H1 (cell line): ENCODE measurements around the gene AIM2. TPM values are rescaled to one million over a fixed set of nuclear protein-coding genes. Genes with fewer than 3 reads are reported as not detected.
"Not testable (repeated sequence)": the region's sequence is repeated elsewhere in the genome, so short reads cannot be mapped to it uniquely, and the experiment has no call there.

Source experiments
- CTCF ChIA-PET: fragments of 300-600 bp; sonication (Branson Sonifier 250); formaldehyde crosslinking; loops from one replicate; lab custom pipeline; 2021; ENCODE audit not compliant: partially characterized antibody; lab: Charles Lee
- POLR2A ChIA-PET: fragments of 300-600 bp; sonication (Branson Sonifier 250); formaldehyde crosslinking; loops from one replicate; lab custom pipeline; 2021; ENCODE audit warnings: inconsistent platforms; ENCODE audit not compliant: partially characterized antibody; lab: Charles Lee
- DNase-seq, 2 experiments: peaks; one replicate each; pipeline versions ENCODE4 v3.0.0 to v3.0.0-alpha.2; 2010 to 2022; ENCODE audit warnings: low spot score in 2 of 2, low read depth in 1 of 2, mixed read lengths in 1 of 2
- FAIRE-seq: peaks from 2 replicates; lab custom pipeline; 2011; peaks lifted over from hg19 to GRCh38; lab: Jason Lieb, UNC
- H2AFZ ChIP-seq: 2 replicates; pipeline ENCODE4 v1.8.1; 2012; ENCODE audit warnings: low read length, inconsistent platforms
- H2AK5ac ChIP-seq: 2 replicates; pipeline ENCODE4 v1.6.1; 2013; ENCODE audit warnings: low read depth, low read length
- H2BK120ac ChIP-seq: replicated peaks from 2 replicates; pipeline ENCODE3; 2013; ENCODE audit warnings: low read depth, low read length, inconsistent platforms
- H2BK12ac ChIP-seq: 2 replicates; pipeline ENCODE4 v1.6.1; 2013; ENCODE audit warnings: low read depth, low read length
- H2BK15ac ChIP-seq: 2 replicates; pipeline ENCODE4 v1.6.1; 2013; ENCODE audit warnings: low read length
- H2BK20ac ChIP-seq: 2 replicates; pipeline ENCODE4 v1.6.1; 2013; ENCODE audit warnings: low read length
- H2BK5ac ChIP-seq: 2 replicates; pipeline ENCODE4 v1.6.1; 2013; ENCODE audit warnings: low read depth, low read length
- H3K14ac ChIP-seq: 2 replicates; pipeline ENCODE4 v1.6.1; 2013; ENCODE audit warnings: inconsistent platforms; ENCODE audit not compliant: insufficient read length
- H3K18ac ChIP-seq: 2 replicates; pipeline ENCODE4 v1.6.1; 2013; ENCODE audit warnings: low read length; ENCODE audit errors: extremely low read depth
- H3K23ac ChIP-seq: 2 replicates; pipeline ENCODE4 v1.6.1; 2013; ENCODE audit warnings: inconsistent platforms; ENCODE audit not compliant: insufficient read length
- H3K23me2 ChIP-seq: 2 replicates; pipeline ENCODE4 v1.6.1; 2013; ENCODE audit warnings: low read depth, low read length
- H3K27ac ChIP-seq: 2 replicates; pipeline ENCODE4 v1.6.1; 2011; ENCODE audit warnings: low read depth, low read length, inconsistent platforms
- H3K27me3 ChIP-seq, 4 experiments: replicated peaks in 1 of 4; 1 replicate in 1 of 4; 2 replicates in 3 of 4; pipeline versions ENCODE4 v1.6.1 to v1.8.1; 2011 to 2013; ENCODE audit warnings: low read length in 3 of 4, mild to moderate bottlenecking in 3 of 4, inconsistent platforms in 2 of 4, mixed read lengths in 2 of 4, moderate library complexity in 1 of 4; ENCODE audit not compliant: control insufficient read depth in 3 of 4, insufficient read depth in 3 of 4; ENCODE audit errors: extremely low read depth in 1 of 4
- H3K36me3 ChIP-seq, 4 experiments: 2 replicates each; pipeline versions ENCODE4 v1.6.1 to v1.8.1; 2011 to 2013; ENCODE audit warnings: mild to moderate bottlenecking in 4 of 4, low read length in 3 of 4, moderate library complexity in 2 of 4, control low read depth in 1 of 4, inconsistent platforms in 1 of 4; ENCODE audit not compliant: insufficient read depth in 4 of 4, control insufficient read depth in 2 of 4
- H3K4ac ChIP-seq: replicated peaks from 2 replicates; pipeline ENCODE3; 2013; ENCODE audit warnings: low read length, low read depth, mixed read lengths, inconsistent platforms; ENCODE audit not compliant: insufficient read length
- H3K4me1 ChIP-seq, 4 experiments: replicated peaks in 1 of 4; 1 replicate in 1 of 4; 2 replicates in 3 of 4; pipeline versions ENCODE4 v1.6.1 to v1.8.1; 2011 to 2013; ENCODE audit warnings: low read length in 3 of 4, inconsistent platforms in 2 of 4, mixed read lengths in 1 of 4; ENCODE audit not compliant: insufficient read depth in 4 of 4, control insufficient read depth in 3 of 4
- H3K4me2 ChIP-seq, 2 experiments: 2 replicates each; pipeline versions ENCODE4 v1.6.1 to v1.8.1; 2011 to 2013; ENCODE audit warnings: low read depth in 2 of 2, low read length in 2 of 2, control low read depth in 1 of 2, inconsistent platforms in 1 of 2, mild to moderate bottlenecking in 1 of 2; ENCODE audit not compliant: insufficient read depth in 1 of 2
- H3K4me3 ChIP-seq, 4 experiments: fragments of 200-600, 300-600 bp in 1 of 4; sonication (generic), shearing (Covaris generic), sonication (Bioruptor Twin) in 1 of 4; 2 replicates each; pipeline versions ENCODE4 v1.5.1 to v1.8.1; 2011 to 2016; ENCODE audit warnings: low read length in 4 of 4, low read depth in 3 of 4, control low read depth in 2 of 4, inconsistent platforms in 2 of 4, mild to moderate bottlenecking in 2 of 4, mixed read lengths in 1 of 4, moderate library complexity in 1 of 4; ENCODE audit not compliant: insufficient read depth in 2 of 4; ENCODE audit errors: extremely low read depth in 1 of 4
- H3K56ac ChIP-seq: replicated peaks from 2 replicates; pipeline ENCODE3; 2013; ENCODE audit warnings: low read depth, mild to moderate bottlenecking, mixed read lengths, low read length, inconsistent platforms; ENCODE audit not compliant: insufficient read length
- H3K79me1 ChIP-seq: 2 replicates; pipeline ENCODE4 v1.6.1; 2013; ENCODE audit warnings: low read depth, low read length, control low read depth
- H3K79me2 ChIP-seq, 2 experiments: 2 replicates each; pipeline versions ENCODE4 v1.6.1 to v1.8.1; 2012 to 2013; ENCODE audit warnings: low read length in 2 of 2, mild to moderate bottlenecking in 2 of 2, inconsistent platforms in 1 of 2; ENCODE audit not compliant: insufficient read depth in 2 of 2, control insufficient read depth in 1 of 2
- H3K9ac ChIP-seq, 4 experiments: replicated peaks in 1 of 4; 1 replicate in 1 of 4; 2 replicates in 3 of 4; pipeline versions ENCODE4 v1.6.1 to v1.8.1; 2011 to 2013; ENCODE audit warnings: low read depth in 3 of 4, low read length in 3 of 4, control low read depth in 2 of 4, mild to moderate bottlenecking in 2 of 4, moderate library complexity in 2 of 4, inconsistent platforms in 1 of 4; ENCODE audit errors: extremely low read depth in 1 of 4
- H3K9me3 ChIP-seq, 2 experiments: 2 replicates each; pipeline versions ENCODE4 v1.6.1 to v1.8.1; 2012 to 2013; ENCODE audit warnings: mild to moderate bottlenecking in 2 of 2, moderate library complexity in 2 of 2, control low read depth in 1 of 2, inconsistent platforms in 1 of 2, low read depth in 1 of 2, low read length in 1 of 2, mixed read lengths in 1 of 2; ENCODE audit not compliant: insufficient read depth in 2 of 2
- H4K20me1 ChIP-seq, 2 experiments: replicated peaks in 1 of 2; 2 replicates each; pipeline versions ENCODE3 to v1.8.1; 2011 to 2013; ENCODE audit warnings: inconsistent platforms in 2 of 2, low read length in 2 of 2, mild to moderate bottlenecking in 1 of 2; ENCODE audit not compliant: insufficient read depth in 2 of 2, control insufficient read depth in 1 of 2
- H4K5ac ChIP-seq: 2 replicates; pipeline ENCODE4 v1.6.1; 2013; ENCODE audit warnings: low read length, low read depth, mixed read lengths, inconsistent platforms; ENCODE audit not compliant: insufficient read length
- H4K8ac ChIP-seq: 2 replicates; pipeline ENCODE4 v1.8.0; 2013; ENCODE audit warnings: mild to moderate bottlenecking, moderate library complexity, low read length, inconsistent platforms; ENCODE audit not compliant: insufficient read depth; ENCODE audit errors: extremely low read depth
- H4K91ac ChIP-seq: replicated peaks from 2 replicates; pipeline ENCODE3; 2013; ENCODE audit warnings: low read length, mixed read lengths, inconsistent platforms; ENCODE audit not compliant: insufficient read length
- WGBS, 2 experiments: shearing (Covaris generic) in 1 of 2; methylation state at CpG; one replicate each; pipeline versions ENCODE4 v1.1.6 to v1.1.7; 2013 to 2015; ENCODE audit warnings: low lambda C conversion rate in 2 of 2, mixed read lengths in 2 of 2, inconsistent platforms in 1 of 2, low coverage in 1 of 2, missing lambda C conversion rate in 1 of 2; ENCODE audit not compliant: insufficient replicate concordance in 2 of 2, insufficient coverage in 1 of 2, insufficient read length in 1 of 2; ENCODE audit errors: extremely low coverage in 1 of 2, missing lambda C conversion rate in 1 of 2; 5-methylcytosine and 5-hydroxymethylcytosine counted together
- polyA plus RNA-seq, 7 experiments: library from polyadenylated mRNA; depleted of rRNA in 3 of 7; stranded (reverse) in 5 of 7; unstranded in 2 of 7; fragments of >200 nt in 5 of 7; fragments of 200-250 nt in 2 of 7; gene quantifications; 1 replicate in 5 of 7; 2 replicates in 1 of 7; 4 replicates in 1 of 7; pipeline versions ENCODE4 v1.2.1 to v1.2.3, GENCODE V29; 2011 to 2013; ENCODE audit warnings: missing spikeins in 2 of 7, mixed read lengths in 2 of 7
- total RNA-seq: library from RNA; stranded (reverse); fragmentation: NEBNext Ultra II Directional; extraction: Animal tissue kit (Norgen Biotek cat#: 25700); gene quantifications from 2 replicates; pipeline ENCODE4 v1.2.1, GENCODE V29; 2021

AIM2 gene
- total and polyA plus RNA-seq, 2 of the 8 experiments (the other 6 are each of a cell fraction or from before 2014, with no cell fraction given), result 0.21 to 2.1 TPM

DNA sequence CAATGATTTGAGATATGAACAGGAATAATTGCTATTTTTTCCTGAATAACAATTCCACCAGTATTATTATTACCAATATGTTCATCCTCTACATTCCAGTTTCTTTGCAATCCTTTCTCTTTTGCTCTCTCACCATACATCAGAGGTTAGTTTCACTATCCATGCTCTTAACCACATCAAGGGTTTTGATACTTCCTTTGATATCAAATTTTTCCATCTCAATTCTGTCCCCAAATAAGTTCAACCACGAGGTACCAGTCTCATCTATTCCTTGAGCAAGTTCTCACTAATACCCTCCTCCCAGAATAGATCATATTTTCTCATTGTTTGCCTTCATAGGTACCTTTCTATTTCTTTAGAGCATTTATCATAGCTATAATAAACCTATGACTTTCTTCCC, 30.1 kb downstream of the AIM2 start:
- H3K9me3 ChIP-seq, DNase-seq, H2AK5ac ChIP-seq, H4K8ac ChIP-seq, H3K79me1 ChIP-seq, H2AFZ ChIP-seq, H4K20me1 ChIP-seq, H3K79me2 ChIP-seq, H2BK15ac ChIP-seq, H3K23ac ChIP-seq, H4K5ac ChIP-seq, H3K4ac ChIP-seq, H3K4me2 ChIP-seq, H2BK12ac ChIP-seq, H3K4me1 ChIP-seq, FAIRE-seq, H3K23me2 ChIP-seq, H3K14ac ChIP-seq, H4K91ac ChIP-seq, POLR2A ChIA-PET, H3K18ac ChIP-seq, H2BK5ac ChIP-seq, H3K9ac ChIP-seq, H3K4me3 ChIP-seq, H3K27ac ChIP-seq, H2BK120ac ChIP-seq, H3K56ac ChIP-seq, H2BK20ac ChIP-seq, H3K36me3 ChIP-seq, CTCF ChIA-PET, H3K27me3 ChIP-seq: not testable (repeated sequence)
- WGBS, 2 experiments, result 86% methylated on average over 1 of the region's 1 CpG; no CpG with 5 or more reads in 1 of the 2 experiments
